GM08714 (cell line): ENCODE results near the gene PLCD3.

Experiments used
- H3K4me3 ChIP-seq: fragments of 200-500 bp; sonication (Bioruptor generic); 2 replicates; pipeline ENCODE4 v1.5.1; 2014; ENCODE audit warnings: mild to moderate bottlenecking, low read length, inconsistent platforms
- ZNF274 ChIP-seq: IDR thresholded peaks from 2 replicates; pipeline ENCODE4 v1.6.1; 2012; ENCODE audit warnings: mild to moderate bottlenecking, low read depth, low read length

The PLCD3 gene

GRCh38 chr17:45101546-45101882, 30.8 kb downstream of the PLCD3 start:
- H3K4me3 ChIP-seq = no peak overlapping the region
- TF ChIP-seq ZNF274 = no peak

GRCh38 chr17:45098869-45099616, 33.3 kb downstream of the PLCD3 start:
- TF ChIP-seq ZNF274 = no peak

GRCh38 chr17:45098081-45098868, 34.0 kb downstream of the PLCD3 start:
- H3K4me3 ChIP-seq = no peak overlapping the region
- no peak for TF ChIP-seq ZNF274

More at GRCh38 chr17:45098869-45099616, 33.3 kb downstream of the PLCD3 start:
- no peak overlapping the region for H3K4me3 ChIP-seq

- TF ChIP-seq ZNF274 = no peak
- no peak overlapping the region for H3K4me3 ChIP-seq
Measured at GRCh38 chr17:45096926-45097325, 35.4 kb downstream of the PLCD3 start.

- no peak overlapping the region for H3K4me3 ChIP-seq
- TF ChIP-seq ZNF274 = no peak
Measured at GRCh38 chr17:45096141-45096540, 36.2 kb downstream of the PLCD3 start.

GRCh38 chr17:45093444-45094110, 38.7 kb downstream of the PLCD3 start:
- no peak overlapping the region for H3K4me3 ChIP-seq
- no peak for TF ChIP-seq ZNF274

- no peak overlapping the region for H3K4me3 ChIP-seq
- no peak for TF ChIP-seq ZNF274
Measured at GRCh38 chr17:45092911-45093430, 39.3 kb downstream of the PLCD3 start.

- TF ChIP-seq ZNF274 = no peak
- no peak overlapping the region for H3K4me3 ChIP-seq
Measured at GRCh38 chr17:45091778-45092425, 40.4 kb downstream of the PLCD3 start.

GRCh38 chr17:45090711-45091110, 41.6 kb downstream of the PLCD3 start:
- TF ChIP-seq ZNF274 = no peak
- H3K4me3 ChIP-seq = no peak overlapping the region

- no peak overlapping the region for H3K4me3 ChIP-seq
- TF ChIP-seq ZNF274 = no peak
Measured at GRCh38 chr17:45088741-45089140, 43.6 kb downstream of the PLCD3 start.

- no peak for TF ChIP-seq ZNF274
- H3K4me3 ChIP-seq = no peak overlapping the region
Measured at GRCh38 chr17:45087978-45088377, 44.3 kb downstream of the PLCD3 start.

GRCh38 chr17:45087504-45087975, 44.8 kb downstream of the PLCD3 start:
- no peak overlapping the region for H3K4me3 ChIP-seq
- no peak for TF ChIP-seq ZNF274

- no peak for TF ChIP-seq ZNF274
Measured at GRCh38 chr17:45086865-45087503, 45.3 kb downstream of the PLCD3 start.

More at GRCh38 chr17:45086865-45087503, 45.3 kb downstream of the PLCD3 start:
- no peak overlapping the region for H3K4me3 ChIP-seq
